ENCODE results near the gene RAB31.

DNA sequence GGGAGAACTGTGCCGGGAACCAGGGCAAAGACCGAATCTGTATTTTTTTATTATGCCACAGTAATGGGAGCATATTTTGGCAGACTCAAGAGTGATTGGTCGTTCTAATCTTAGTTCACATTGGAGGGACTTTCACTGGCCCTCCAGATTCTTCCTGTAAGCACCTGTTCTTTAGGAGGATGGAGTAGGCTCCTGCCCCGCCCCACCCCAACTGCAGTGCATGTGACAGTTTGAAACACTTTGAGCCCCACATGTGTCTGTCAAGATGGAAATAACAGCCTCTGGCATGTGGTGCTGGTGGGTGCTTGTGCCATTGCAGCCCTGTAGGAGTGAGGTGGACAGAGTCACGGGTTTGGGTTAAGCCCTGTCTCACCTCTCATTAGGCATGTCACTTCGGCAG is 134.3 kb downstream of the RAB31 start:
- TF ChIP-seq, protein P1, sequence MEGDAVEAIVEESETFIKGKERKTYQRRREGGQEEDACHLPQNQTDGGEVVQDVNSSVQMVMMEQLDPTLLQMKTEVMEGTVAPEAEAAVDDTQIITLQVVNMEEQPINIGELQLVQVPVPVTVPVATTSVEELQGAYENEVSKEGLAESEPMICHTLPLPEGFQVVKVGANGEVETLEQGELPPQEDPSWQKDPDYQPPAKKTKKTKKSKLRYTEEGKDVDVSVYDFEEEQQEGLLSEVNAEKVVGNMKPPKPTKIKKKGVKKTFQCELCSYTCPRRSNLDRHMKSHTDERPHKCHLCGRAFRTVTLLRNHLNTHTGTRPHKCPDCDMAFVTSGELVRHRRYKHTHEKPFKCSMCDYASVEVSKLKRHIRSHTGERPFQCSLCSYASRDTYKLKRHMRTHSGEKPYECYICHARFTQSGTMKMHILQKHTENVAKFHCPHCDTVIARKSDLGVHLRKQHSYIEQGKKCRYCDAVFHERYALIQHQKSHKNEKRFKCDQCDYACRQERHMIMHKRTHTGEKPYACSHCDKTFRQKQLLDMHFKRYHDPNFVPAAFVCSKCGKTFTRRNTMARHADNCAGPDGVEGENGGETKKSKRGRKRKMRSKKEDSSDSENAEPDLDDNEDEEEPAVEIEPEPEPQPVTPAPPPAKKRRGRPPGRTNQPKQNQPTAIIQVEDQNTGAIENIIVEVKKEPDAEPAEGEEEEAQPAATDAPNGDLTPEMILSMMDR (IDR thresholded peaks at IDR 0.05) = no peak
- TF ChIP-seq POLR2A (IDR thresholded peaks at IDR 0.05) = no peak
- no peak for TF ChIP-seq POLR2AphosphoS5 (IDR thresholded peaks at IDR 0.05)
